GM19452 (cell line): Measurements from ENCODE around the gene LATS1.
"Not testable (repeated sequence)": the region's sequence is repeated elsewhere in the genome, so short reads cannot be mapped to it uniquely, and the experiment has no call there.

ENCODE experiments used
- ATAC-seq: cut with Tn5 transposase; IDR thresholded peaks from one replicate; pipeline ENCODE4 v1.9.1; 2021; ENCODE audit not compliant: unreplicated experiment

The LATS1 gene

GRCh38 chr6:149728499-149729234, 10.8 kb upstream of the LATS1 start:
- no peak for ATAC-seq

- ATAC-seq, result no peak
Observed at GRCh38 chr6:149727793-149728498, 10.0 kb upstream of the LATS1 start.

DNA sequence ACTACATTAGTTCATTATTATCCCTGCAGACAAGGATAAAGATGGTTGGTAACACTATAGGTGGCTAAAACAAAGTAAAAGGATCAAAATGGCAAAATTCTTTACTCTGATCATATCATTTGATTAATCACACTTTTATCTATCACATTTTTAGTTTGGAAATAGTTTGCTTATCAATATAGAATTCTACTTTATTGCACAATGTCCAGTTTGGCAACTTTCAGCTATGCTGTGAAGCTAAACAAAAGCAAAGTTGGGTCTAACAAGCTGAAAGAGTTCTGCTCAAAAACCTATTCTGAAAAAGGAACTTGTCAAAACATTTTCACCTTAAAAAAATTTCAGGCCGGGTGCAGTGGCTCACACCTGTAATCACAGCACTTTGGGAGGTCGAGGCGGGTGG, 7.9 kb upstream of the LATS1 start:
- ATAC-seq, result no peak

DNA sequence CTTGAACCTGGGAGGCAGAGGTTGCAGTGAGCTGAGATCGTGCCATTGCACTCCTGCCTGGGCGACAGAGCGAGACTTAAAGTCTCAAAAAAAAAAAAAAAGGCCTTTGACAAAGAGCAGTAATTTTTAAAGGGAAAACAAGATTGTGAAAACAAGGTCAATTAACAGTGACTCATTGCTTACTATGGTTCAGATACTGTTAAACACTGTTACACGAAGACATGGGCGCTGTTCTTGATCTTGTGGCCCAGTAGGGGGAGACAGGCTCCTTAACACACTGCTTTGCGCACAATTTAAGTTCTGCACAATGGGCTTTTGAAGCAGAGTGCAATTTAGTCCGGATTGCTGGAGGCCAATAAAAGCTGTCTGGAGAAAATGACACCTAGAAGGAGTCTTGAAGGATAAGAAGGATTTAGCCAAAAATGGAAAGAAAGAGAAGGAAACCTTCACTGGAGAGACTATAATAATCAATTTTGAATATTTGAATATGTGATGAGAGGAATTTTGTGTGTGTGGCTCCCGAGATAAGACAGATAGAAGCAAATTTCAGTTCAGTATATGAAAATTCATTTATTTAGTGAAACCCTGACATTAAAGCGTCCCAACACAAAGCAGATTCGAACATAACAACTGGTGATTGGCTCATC, 6.0 kb upstream of the LATS1 start:
- ATAC-seq, result peak; percentile 64

GRCh38 chr6:149723262-149723661, 5.4 kb upstream of the LATS1 start:
- no peak for ATAC-seq

GRCh38 chr6:149719531-149719930, 1.6 kb upstream of the LATS1 start:
- ATAC-seq, result no peak

DNA sequence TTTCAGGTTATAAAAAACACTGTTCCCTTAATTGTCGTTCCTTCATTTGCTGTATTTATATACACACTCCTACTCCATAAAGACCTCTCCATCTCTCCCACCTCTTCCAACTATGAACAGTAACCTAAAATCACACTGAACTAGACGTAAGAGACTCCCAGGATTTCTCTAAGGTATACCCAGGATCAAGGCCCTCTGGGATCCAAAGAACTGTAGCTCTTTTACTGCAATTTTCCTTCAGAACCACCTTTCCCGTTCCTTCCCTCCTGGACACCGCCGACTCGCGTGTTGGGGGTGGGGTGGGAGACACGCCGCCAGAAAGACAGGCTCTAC, 680 bp downstream of the LATS1 start:
- ATAC-seq, result no peak

DNA sequence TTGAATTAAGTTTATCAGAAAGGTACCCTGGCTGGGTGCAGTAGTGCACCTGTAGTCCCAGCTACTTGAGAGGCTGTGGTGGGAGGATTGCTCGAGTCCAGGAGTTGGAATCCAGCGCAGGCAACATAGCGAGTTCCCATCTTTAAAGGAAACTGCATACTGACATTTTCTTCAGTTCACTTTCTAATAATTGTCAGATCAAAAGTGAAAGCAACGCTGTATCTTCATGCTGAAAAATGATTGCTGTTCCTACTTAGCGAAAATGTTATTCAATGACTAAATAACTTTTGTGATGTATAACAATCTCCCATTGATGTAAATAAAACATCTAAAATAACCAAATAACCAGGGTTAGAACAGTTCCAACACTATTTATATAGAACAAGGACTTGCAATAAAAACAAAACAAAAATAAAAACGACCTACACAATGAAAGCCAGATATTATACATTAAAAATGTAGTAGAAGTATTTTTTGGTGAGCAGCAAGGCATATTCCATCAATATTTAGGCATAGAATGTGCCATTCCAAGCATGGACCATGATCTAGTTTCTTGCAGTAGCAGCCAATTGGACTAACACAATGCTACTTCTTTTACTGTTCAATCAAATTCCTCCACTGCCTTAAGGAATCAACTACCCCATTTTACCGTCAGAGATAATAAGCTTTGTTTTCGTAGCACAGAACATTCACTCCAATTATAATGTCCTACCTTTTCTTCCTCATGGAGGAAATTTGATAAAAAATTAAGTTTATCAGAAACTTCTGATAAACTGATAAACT, 1.5 kb downstream of the LATS1 start:
- ATAC-seq, result no peak

DNA sequence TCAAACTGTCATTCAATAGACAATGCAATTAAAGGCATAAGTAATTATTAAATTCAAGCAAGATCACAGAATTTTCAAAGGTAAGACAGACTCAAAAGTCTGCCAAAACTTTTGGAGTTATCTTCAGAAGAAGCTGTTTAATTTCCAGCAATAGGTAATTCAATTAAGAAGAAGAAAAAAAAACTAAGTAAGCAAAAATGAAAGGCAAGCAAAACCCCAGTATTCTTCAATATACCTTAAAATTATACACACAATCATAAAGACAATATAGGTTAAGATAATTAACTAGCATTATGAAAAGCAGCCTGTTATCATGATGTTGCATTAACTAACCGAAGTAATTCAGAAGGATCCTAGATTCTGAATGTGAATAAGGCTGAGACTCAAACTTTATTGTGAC, 3.5 kb downstream of the LATS1 start:
- ATAC-seq, result no peak

- no peak for ATAC-seq
Observed at GRCh38 chr6:149711711-149712110, 6.2 kb downstream of the LATS1 start.

- ATAC-seq, result no peak
Observed at GRCh38 chr6:149701714-149702113, 16.2 kb downstream of the LATS1 start.

DNA sequence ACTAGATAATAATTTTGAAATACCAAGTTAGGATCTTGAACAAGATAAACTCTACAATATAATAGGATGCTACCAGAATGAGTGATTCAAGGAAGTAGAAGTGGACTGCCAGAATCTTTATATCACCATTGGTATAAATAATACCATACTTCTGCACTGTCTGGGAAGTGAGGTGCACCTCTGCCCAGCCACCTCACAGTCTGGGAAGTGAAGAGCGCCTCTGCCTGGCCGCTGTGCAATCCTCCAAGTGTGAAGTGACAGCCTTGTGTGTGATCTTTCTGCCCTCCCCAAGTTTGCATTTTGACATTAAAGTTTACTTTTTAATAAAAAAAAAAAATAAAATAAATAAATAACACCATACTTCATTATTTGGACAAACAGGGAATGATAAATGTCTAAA, 18.8 kb downstream of the LATS1 start:
- no peak for ATAC-seq

- ATAC-seq, result no peak
Observed at GRCh38 chr6:149698175-149698574, 19.7 kb downstream of the LATS1 start.

DNA sequence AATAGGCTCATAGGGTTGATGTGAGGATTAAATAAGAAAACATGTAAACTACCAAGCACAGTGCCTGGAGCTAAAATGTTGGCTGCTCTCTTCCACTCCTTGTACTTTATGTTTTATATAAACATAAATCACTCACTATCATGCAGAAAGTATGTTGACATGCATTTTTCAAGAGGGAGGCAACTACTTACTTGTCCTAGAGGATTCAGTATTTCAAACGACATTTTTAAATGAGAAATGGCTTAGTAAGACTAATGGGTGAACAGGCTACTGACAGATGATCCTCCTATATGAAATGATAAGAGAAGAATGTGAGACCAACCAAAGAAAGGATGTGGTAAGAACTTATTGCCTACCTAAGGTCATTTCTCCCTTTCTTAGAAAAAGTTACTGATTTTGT, 21.0 kb downstream of the LATS1 start:
- no peak for ATAC-seq

DNA sequence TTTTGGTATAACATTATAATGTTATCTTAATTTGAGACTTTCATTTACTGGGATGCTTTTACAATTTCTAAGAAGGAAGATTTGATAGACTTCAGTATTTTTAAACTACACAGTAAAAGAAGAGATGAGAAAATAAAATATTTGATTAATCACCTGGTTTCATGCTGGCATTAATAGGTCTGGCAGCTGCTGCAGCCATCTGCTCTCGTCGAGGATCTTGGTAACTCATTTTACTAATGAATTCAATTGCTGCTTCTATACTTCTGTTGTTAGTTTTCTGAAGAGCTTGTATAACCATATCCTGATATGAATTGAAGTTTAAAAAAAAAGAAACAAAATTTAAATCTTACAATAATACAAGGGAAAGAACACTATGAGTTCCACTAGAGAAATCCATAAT, 23.0 kb downstream of the LATS1 start:
- ATAC-seq, result no peak

- ATAC-seq, result no peak
Observed at GRCh38 chr6:149691201-149691600, 26.7 kb downstream of the LATS1 start.

GRCh38 chr6:149686230-149686629, 31.7 kb downstream of the LATS1 start:
- ATAC-seq, result no peak

DNA sequence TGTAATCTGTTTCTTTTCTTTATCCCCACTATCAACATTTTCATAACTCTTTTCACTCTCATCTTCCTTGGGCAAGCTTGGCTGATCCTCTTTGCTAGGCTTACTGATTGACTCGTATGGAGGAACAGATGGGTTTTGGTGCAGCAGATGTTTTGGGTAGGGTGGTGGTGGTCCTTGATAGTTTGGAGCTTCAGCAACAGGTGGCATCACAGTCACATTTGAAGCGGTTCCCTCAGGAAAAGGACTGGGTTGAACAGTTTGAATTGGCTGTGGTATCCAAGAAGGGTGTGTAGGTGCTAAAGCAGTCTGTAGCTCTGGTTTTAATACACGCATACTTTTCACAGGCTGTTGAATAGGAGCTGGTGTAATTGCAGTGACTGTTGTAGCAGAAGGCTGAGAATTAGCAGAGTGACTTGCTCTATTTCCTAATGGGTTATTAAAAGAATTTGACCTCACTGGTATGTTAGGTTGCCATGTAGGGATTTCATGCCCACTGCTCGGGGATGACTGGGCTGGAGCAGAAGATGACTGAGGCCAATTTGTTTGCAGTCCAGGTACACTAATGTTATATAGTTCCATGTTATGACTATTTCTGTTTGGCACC, 34.5 kb downstream of the LATS1 start:
- no peak for ATAC-seq

DNA sequence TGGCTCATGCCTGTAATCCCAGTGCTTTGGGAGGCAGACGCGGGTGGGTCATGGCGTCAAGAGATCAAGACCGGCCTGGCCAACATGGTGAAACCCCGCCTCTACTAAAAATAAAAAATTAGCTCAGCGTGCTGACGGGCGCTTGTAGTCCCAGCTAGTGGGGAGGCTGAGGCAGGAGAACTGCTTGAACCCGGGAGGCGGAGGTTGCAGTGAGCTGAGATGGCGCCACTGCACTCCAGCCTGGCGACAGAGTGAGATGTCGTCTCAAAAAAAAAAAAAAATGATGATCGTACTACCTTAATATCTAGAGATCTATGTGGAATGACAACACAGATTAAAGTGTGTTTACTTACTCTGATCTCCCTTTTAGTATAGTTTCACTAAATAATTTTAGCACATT, 36.1 kb downstream of the LATS1 start:
- ATAC-seq, result not testable (repeated sequence)

DNA sequence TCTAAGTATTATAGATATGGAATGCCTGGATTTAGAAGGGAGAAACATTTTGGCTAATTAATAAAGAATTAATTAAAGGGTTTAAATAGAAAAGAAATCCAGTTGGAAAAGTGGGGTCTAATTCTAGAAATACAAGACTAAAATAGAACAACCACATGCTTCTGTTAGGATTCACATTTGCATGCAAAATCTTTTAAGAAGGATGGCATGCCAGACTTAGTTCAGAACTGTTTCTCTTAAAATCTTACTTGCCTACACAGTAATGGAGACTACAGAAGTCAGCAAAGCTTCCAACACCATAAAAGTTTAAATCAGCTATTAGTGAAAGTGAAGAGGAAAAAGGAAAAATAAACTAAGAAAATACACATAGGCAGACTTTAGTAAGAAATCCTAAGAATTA, 36.7 kb downstream of the LATS1 start:
- ATAC-seq, result no peak

DNA sequence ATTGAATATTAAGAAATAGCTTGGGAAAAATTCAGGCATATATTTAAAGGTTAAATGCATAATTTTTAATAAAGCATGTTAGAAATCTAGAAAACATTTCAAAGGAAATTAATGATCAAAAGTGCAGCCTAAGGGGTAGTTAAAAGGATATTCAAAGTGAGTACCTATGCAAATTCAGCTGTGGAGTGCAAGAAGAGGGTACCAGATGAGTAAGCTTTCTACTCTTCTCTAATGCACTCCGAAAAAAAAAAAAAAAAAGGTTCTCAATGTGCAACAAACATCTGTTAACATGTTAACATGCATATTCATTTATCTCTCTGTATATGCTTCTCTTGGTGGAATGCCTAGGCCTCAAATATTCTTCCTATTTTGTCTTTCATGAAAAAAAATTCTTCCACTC, 37.4 kb downstream of the LATS1 start:
- ATAC-seq, result no peak
